ENCODE measurements around the gene SPA17. TPM values are rescaled to one million over a fixed set of nuclear protein-coding genes. Genes with fewer than 3 reads are reported as not detected.
A peak's percentile ranks its signal among the peaks of the same experiment; 100 is the strongest.

SPA17 gene
- polyA plus RNA-seq (2013, experiment 1 of 4), result 44.5 TPM
- 47.9 TPM for polyA plus RNA-seq (2013, experiment 2 of 4)
- 45.3 TPM for polyA plus RNA-seq (2013, experiment 3 of 4)
- 51.4 TPM for polyA plus RNA-seq (2013, experiment 4 of 4)

GRCh38 chr11:124673333-124674167 is at the start of gene SPA17, which contains the start of gene SIAE:
SPA17 (plus strand) TSS chr11:124673904; CDS start chr11:124675265, 1,361 bp downstream.
SIAE (minus strand) TSS chr11:124673739; CDS start chr11:124673708, 31 bp downstream.
- no peaks in the 10 kb centered on the region for H3K9me3 ChIP-seq (ENCODE audit: control insufficient read depth, low read length)
- peaks cover 18% of the 10 kb centered on the region for H3K27me3 ChIP-seq (ENCODE audit: control insufficient read depth, insufficient read depth, low read length, poor library complexity, severe bottlenecking)
- H3K4me3 ChIP-seq (ENCODE audit: insufficient read depth, low read depth, low read length), result peak within 1 kb of the TSS; percentile 72
- H3K27ac ChIP-seq (ENCODE audit: insufficient read depth, low read depth, low read length, poor library complexity, severe bottlenecking), result peak within 1 kb of the TSS; percentile 80
- H3K4me1 ChIP-seq (ENCODE audit: control insufficient read depth, insufficient read depth, low read length), result peaks cover 5% of the 10 kb centered on the region
- 0 to 1% methylated on average over 58 of the region's 58 CpGs for WGBS, 2 experiments
- H3K36me3 ChIP-seq (ENCODE audit: control insufficient read depth, insufficient read depth, low read length), result no peaks in the 10 kb centered on the region

GRCh38 chr11:124625504-124626168 is 48.1 kb upstream of the SPA17 start:
- Histone ChIP-seq H3K27ac (ENCODE audit: insufficient read depth, low read depth, low read length, poor library complexity, severe bottlenecking) (no peak overlapping the region), H3K4me1 (ENCODE audit: control insufficient read depth, insufficient read depth, low read length) (peaks cover 8% of the 10 kb centered on the region)
- 87 to 92% methylated on average over 3 of the region's 3 CpGs for WGBS, 2 experiments

GRCh38 chr11:124627546-124627945 is 46.2 kb upstream of the SPA17 start:
- peaks cover 40% of the 10 kb centered on the region for H3K36me3 ChIP-seq (ENCODE audit: control insufficient read depth, insufficient read depth, low read length)
- 81 to 94% methylated on average over 4 of the region's 5 CpGs for WGBS, 2 experiments

More at GRCh38 chr11:124625504-124626168, 48.1 kb upstream of the SPA17 start:
- H3K4me3 ChIP-seq (ENCODE audit: insufficient read depth, low read depth, low read length), result no peak overlapping the region
- H3K36me3 ChIP-seq (ENCODE audit: control insufficient read depth, insufficient read depth, low read length), result peaks cover 23% of the 10 kb centered on the region
- H3K9me3 ChIP-seq (ENCODE audit: control insufficient read depth, low read length), result no peaks in the 10 kb centered on the region
- H3K27me3 ChIP-seq (ENCODE audit: control insufficient read depth, insufficient read depth, low read length, poor library complexity, severe bottlenecking), result peaks cover 4% of the 10 kb centered on the region

GRCh38 chr11:124629961-124630360 is 43.7 kb upstream of the SPA17 start:
- WGBS, 2 experiments, result 96 to 98% methylated on average over 3 to 4 of the region's 4 CpGs
- H3K4me3 ChIP-seq (ENCODE audit: insufficient read depth, low read depth, low read length), result no peak overlapping the region
- H3K36me3 ChIP-seq (ENCODE audit: control insufficient read depth, insufficient read depth, low read length), result peaks cover 48% of the 10 kb centered on the region
- H3K27me3 ChIP-seq (ENCODE audit: control insufficient read depth, insufficient read depth, low read length, poor library complexity, severe bottlenecking), result no peaks in the 10 kb centered on the region
- no peak overlapping the region for H3K27ac ChIP-seq (ENCODE audit: insufficient read depth, low read depth, low read length, poor library complexity, severe bottlenecking)
- no peaks in the 10 kb centered on the region for H3K4me1 ChIP-seq (ENCODE audit: control insufficient read depth, insufficient read depth, low read length)
- no peaks in the 10 kb centered on the region for H3K9me3 ChIP-seq (ENCODE audit: control insufficient read depth, low read length)

More at GRCh38 chr11:124627546-124627945, 46.2 kb upstream of the SPA17 start:
- Histone ChIP-seq H3K27ac (ENCODE audit: insufficient read depth, low read depth, low read length, poor library complexity, severe bottlenecking) (no peak overlapping the region), H3K4me3 (ENCODE audit: insufficient read depth, low read depth, low read length) (no peak overlapping the region), H3K27me3 (ENCODE audit: control insufficient read depth, insufficient read depth, low read length, poor library complexity, severe bottlenecking) (no peaks in the 10 kb centered on the region), H3K9me3 (ENCODE audit: control insufficient read depth, low read length) (no peaks in the 10 kb centered on the region), H3K4me1 (ENCODE audit: control insufficient read depth, insufficient read depth, low read length) (peaks cover 8% of the 10 kb centered on the region)

- Histone ChIP-seq H3K4me3 (ENCODE audit: insufficient read depth, low read depth, low read length) (no peak overlapping the region), H3K27ac (ENCODE audit: insufficient read depth, low read depth, low read length, poor library complexity, severe bottlenecking) (no peak overlapping the region), H3K9me3 (ENCODE audit: control insufficient read depth, low read length) (no peaks in the 10 kb centered on the region), H3K27me3 (ENCODE audit: control insufficient read depth, insufficient read depth, low read length, poor library complexity, severe bottlenecking) (no peaks in the 10 kb centered on the region), H3K36me3 (ENCODE audit: control insufficient read depth, insufficient read depth, low read length) (peaks cover 30% of the 10 kb centered on the region), H3K4me1 (ENCODE audit: control insufficient read depth, insufficient read depth, low read length) (no peaks in the 10 kb centered on the region)
- 89% methylated on average over 1 of the region's 1 CpG; no CpG with 5 or more reads in 1 of the 2 experiments for whole genome bisulfite sequencing, 2 experiments
Measured at GRCh38 chr11:124633355-124633754, 40.3 kb upstream of the SPA17 start.

GRCh38 chr11:124635932-124636331 is 37.8 kb upstream of the SPA17 start:
- H3K36me3 ChIP-seq (ENCODE audit: control insufficient read depth, insufficient read depth, low read length), result peaks cover 22% of the 10 kb centered on the region

GRCh38 chr11:124638500-124638899 is 35.2 kb upstream of the SPA17 start:
- 93 to 100% methylated on average over 1 to 3 of the region's 3 CpGs for WGBS, 2 experiments
- H3K4me3 ChIP-seq (ENCODE audit: insufficient read depth, low read depth, low read length), result no peak overlapping the region
- H3K36me3 ChIP-seq (ENCODE audit: control insufficient read depth, insufficient read depth, low read length), result no peaks in the 10 kb centered on the region
- H3K4me1 ChIP-seq (ENCODE audit: control insufficient read depth, insufficient read depth, low read length), result no peaks in the 10 kb centered on the region
- H3K9me3 ChIP-seq (ENCODE audit: control insufficient read depth, low read length), result no peaks in the 10 kb centered on the region
- no peaks in the 10 kb centered on the region for H3K27me3 ChIP-seq (ENCODE audit: control insufficient read depth, insufficient read depth, low read length, poor library complexity, severe bottlenecking)
- no peak overlapping the region for H3K27ac ChIP-seq (ENCODE audit: insufficient read depth, low read depth, low read length, poor library complexity, severe bottlenecking)

More at GRCh38 chr11:124635932-124636331, 37.8 kb upstream of the SPA17 start:
- WGBS, 2 experiments, result 93% methylated on average over 3 of the region's 3 CpGs
- H3K4me1 ChIP-seq (ENCODE audit: control insufficient read depth, insufficient read depth, low read length), result no peaks in the 10 kb centered on the region
- H3K4me3 ChIP-seq (ENCODE audit: insufficient read depth, low read depth, low read length), result no peak overlapping the region
- no peaks in the 10 kb centered on the region for H3K9me3 ChIP-seq (ENCODE audit: control insufficient read depth, low read length)
- H3K27me3 ChIP-seq (ENCODE audit: control insufficient read depth, insufficient read depth, low read length, poor library complexity, severe bottlenecking), result no peaks in the 10 kb centered on the region
- no peak overlapping the region for H3K27ac ChIP-seq (ENCODE audit: insufficient read depth, low read depth, low read length, poor library complexity, severe bottlenecking)

GRCh38 chr11:124639186-124639585 is 34.5 kb upstream of the SPA17 start:
- WGBS, 2 experiments, result 86 to 88% methylated on average over 1 of the region's 1 CpG
- Histone ChIP-seq H3K27ac (ENCODE audit: insufficient read depth, low read depth, low read length, poor library complexity, severe bottlenecking) (no peak overlapping the region), H3K4me3 (ENCODE audit: insufficient read depth, low read depth, low read length) (no peak overlapping the region), H3K27me3 (ENCODE audit: control insufficient read depth, insufficient read depth, low read length, poor library complexity, severe bottlenecking) (no peaks in the 10 kb centered on the region), H3K36me3 (ENCODE audit: control insufficient read depth, insufficient read depth, low read length) (no peaks in the 10 kb centered on the region), H3K9me3 (ENCODE audit: control insufficient read depth, low read length) (no peaks in the 10 kb centered on the region), H3K4me1 (ENCODE audit: control insufficient read depth, insufficient read depth, low read length) (no peaks in the 10 kb centered on the region)

GRCh38 chr11:124640666-124641065 is 33.0 kb upstream of the SPA17 start:
- 85 to 87% methylated on average over 4 of the region's 5 CpGs for WGBS, 2 experiments
- no peak overlapping the region for H3K27ac ChIP-seq (ENCODE audit: insufficient read depth, low read depth, low read length, poor library complexity, severe bottlenecking)
- H3K27me3 ChIP-seq (ENCODE audit: control insufficient read depth, insufficient read depth, low read length, poor library complexity, severe bottlenecking), result no peaks in the 10 kb centered on the region
- H3K4me1 ChIP-seq (ENCODE audit: control insufficient read depth, insufficient read depth, low read length), result no peaks in the 10 kb centered on the region
- no peaks in the 10 kb centered on the region for H3K9me3 ChIP-seq (ENCODE audit: control insufficient read depth, low read length)
- no peak overlapping the region for H3K4me3 ChIP-seq (ENCODE audit: insufficient read depth, low read depth, low read length)
- no peaks in the 10 kb centered on the region for H3K36me3 ChIP-seq (ENCODE audit: control insufficient read depth, insufficient read depth, low read length)

- Histone ChIP-seq H3K4me1 (ENCODE audit: control insufficient read depth, insufficient read depth, low read length) (no peaks in the 10 kb centered on the region), H3K36me3 (ENCODE audit: control insufficient read depth, insufficient read depth, low read length) (no peaks in the 10 kb centered on the region), H3K4me3 (ENCODE audit: insufficient read depth, low read depth, low read length) (no peak overlapping the region), H3K9me3 (ENCODE audit: control insufficient read depth, low read length) (no peaks in the 10 kb centered on the region), H3K27me3 (ENCODE audit: control insufficient read depth, insufficient read depth, low read length, poor library complexity, severe bottlenecking) (peaks cover 4% of the 10 kb centered on the region), H3K27ac (ENCODE audit: insufficient read depth, low read depth, low read length, poor library complexity, severe bottlenecking) (no peak overlapping the region)
- 93% methylated on average over 3 of the region's 3 CpGs for WGBS, 2 experiments
Measured at GRCh38 chr11:124642628-124643027, 31.1 kb upstream of the SPA17 start.
